ENCODE data around the gene CAPSL.
"Not testable (repeated sequence)": the region's sequence is repeated elsewhere in the genome, so short reads cannot be mapped to it uniquely, and the experiment has no call there.

The CAPSL gene

DNA sequence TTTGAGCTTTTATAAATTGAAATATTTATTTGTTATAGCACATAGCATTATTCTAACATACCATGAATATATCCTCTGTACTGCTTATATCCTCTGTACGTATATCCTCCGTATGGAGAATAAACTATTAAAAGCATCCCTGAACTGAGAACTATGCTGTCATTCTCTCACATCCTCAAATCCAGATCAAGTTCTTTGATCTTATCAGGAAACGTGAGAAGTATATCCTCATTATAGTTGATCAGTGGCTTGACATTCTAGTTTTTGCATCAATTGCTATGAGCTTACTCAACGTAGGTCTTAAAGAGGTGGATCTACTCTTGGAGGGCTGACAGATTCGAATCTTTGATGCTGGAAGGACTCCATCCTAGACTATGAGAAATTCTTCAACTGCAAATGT is 44.3 kb downstream of the CAPSL start:
- TF ChIP-seq, protein P1, sequence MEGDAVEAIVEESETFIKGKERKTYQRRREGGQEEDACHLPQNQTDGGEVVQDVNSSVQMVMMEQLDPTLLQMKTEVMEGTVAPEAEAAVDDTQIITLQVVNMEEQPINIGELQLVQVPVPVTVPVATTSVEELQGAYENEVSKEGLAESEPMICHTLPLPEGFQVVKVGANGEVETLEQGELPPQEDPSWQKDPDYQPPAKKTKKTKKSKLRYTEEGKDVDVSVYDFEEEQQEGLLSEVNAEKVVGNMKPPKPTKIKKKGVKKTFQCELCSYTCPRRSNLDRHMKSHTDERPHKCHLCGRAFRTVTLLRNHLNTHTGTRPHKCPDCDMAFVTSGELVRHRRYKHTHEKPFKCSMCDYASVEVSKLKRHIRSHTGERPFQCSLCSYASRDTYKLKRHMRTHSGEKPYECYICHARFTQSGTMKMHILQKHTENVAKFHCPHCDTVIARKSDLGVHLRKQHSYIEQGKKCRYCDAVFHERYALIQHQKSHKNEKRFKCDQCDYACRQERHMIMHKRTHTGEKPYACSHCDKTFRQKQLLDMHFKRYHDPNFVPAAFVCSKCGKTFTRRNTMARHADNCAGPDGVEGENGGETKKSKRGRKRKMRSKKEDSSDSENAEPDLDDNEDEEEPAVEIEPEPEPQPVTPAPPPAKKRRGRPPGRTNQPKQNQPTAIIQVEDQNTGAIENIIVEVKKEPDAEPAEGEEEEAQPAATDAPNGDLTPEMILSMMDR (conservative IDR thresholded peaks at IDR 0.05) = no peak
- H3K27ac ChIP-seq = no peak overlapping the region

DNA sequence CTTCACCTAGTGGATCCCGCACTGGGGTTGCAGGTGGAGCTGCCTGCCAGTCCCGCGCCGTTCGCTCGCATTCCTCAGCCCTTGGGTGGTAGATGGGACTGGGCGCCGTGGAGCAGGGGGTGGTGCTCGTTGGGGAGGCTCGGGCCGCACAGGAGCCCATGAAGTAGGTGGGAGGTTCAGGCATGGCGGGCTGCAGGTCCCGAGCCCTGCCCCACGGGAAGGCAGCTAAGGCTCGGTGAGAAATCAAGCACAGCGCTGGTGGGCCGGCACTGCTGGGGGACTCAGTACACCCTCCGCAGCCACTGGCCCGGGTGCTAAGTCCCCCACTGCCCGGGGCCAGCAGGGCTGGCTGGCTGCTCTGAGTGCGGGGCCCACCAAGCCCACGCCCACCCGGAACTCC is 45.6 kb downstream of the CAPSL start:
- H3K27ac ChIP-seq = not testable (repeated sequence)

- TF ChIP-seq, protein P1 (conservative IDR thresholded peaks at IDR 0.05) = no peak
- H3K27ac ChIP-seq = peak overlapping the region; percentile 68
Observed at GRCh38 chr5:35890021-35891020, 48.1 kb downstream of the CAPSL start.

DNA sequence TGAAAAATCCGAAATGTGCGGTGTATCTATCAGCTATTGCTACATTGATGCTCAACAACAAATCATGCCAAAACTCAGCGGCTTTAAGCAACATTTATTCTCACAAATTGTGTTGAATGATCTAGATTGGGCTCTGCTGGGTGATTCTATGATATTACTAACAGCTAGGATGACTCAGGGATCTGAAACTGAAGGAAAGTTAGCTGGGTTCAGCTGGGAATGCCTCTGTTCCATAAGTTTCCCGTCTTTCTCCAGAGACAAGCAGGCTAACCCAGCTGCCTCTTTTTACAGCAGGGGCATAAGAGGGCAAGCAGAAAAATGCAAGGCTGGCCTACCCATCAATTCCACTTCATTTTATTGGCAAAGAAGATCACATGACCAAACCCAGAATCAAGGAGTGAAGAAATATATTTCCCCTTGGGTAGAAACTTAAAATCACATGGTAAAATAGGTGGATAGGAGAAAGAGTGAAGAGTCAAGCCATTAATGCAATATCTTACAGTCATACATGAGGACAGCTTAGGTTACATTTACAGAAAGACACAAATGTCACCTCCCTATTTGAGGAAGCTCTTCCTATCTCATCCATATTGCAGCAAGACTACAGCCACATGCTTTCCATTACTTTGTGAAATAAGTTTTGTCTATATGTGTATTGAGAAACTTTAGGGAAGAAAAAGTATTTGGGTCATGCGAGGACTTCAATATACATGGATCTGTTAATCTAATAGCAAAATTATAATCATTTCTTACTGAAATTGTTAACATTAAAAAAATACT is 50.9 kb downstream of the CAPSL start:
- TF ChIP-seq, protein P1 (conservative IDR thresholded peaks at IDR 0.05) = no peak
- H3K27ac ChIP-seq = no peak overlapping the region

- TF ChIP-seq, protein P1 (conservative IDR thresholded peaks at IDR 0.05) = no peak
- H3K27ac ChIP-seq = no peak overlapping the region
Observed at GRCh38 chr5:35886381-35886780, 52.0 kb downstream of the CAPSL start.

- TF ChIP-seq, protein P1 (conservative IDR thresholded peaks at IDR 0.05) = no peak
- no peak overlapping the region for H3K27ac ChIP-seq
Observed at GRCh38 chr5:35884773-35885172, 53.6 kb downstream of the CAPSL start.

- TF ChIP-seq, protein P1 (conservative IDR thresholded peaks at IDR 0.05) = no peak
- H3K27ac ChIP-seq = no peak overlapping the region
Observed at GRCh38 chr5:35884191-35884769, 54.1 kb downstream of the CAPSL start.
